Hepatocyte (in vitro differentiated cells): Measurements from ENCODE around the gene CDS2.

Source experiments
- CTCF ChIP-seq: fragments of 200-600 bp; sonication (generic); IDR thresholded peaks from 2 replicates; pipeline ENCODE4 v1.5.1; 2016; ENCODE audit warnings: antibody characterized with exemption, mild to moderate bottlenecking; ENCODE audit not compliant: poor library complexity
- EZH2 ChIP-seq: fragments of 200-600 bp; sonication (generic); IDR thresholded peaks from 2 replicates; pipeline ENCODE4 v1.6.1; 2016; ENCODE audit warnings: antibody characterized with exemption, mild to moderate bottlenecking, borderline replicate concordance
- EZH2phosphoT487 ChIP-seq: fragments of 200-600 bp; sonication (generic); IDR thresholded peaks from one replicate; pipeline ENCODE4 v1.6.1; 2018; ENCODE audit warnings: antibody characterized with exemption, mild to moderate bottlenecking, low read depth, moderate library complexity; ENCODE audit not compliant: unreplicated experiment, severe bottlenecking

- TF ChIP-seq CTCF: no peak
- TF ChIP-seq EZH2phosphoT487: no peak
- TF ChIP-seq EZH2: no peak
Measured at GRCh38 chr20:5078399-5078958, 48.3 kb upstream of the CDS2 start.
